HG03097 (cell line): Measurements from ENCODE around the gene SLC4A9.

Experiments used
- ATAC-seq: cut with Tn5 transposase; IDR thresholded peaks from one replicate; pipeline ENCODE4 v1.9.1; 2021; ENCODE audit not compliant: unreplicated experiment, low FRiP score

The SLC4A9 gene

GRCh38 chr5:140358738-140359310 lies 1.2 kb upstream of the SLC4A9 start:
- ATAC-seq = no peak

DNA sequence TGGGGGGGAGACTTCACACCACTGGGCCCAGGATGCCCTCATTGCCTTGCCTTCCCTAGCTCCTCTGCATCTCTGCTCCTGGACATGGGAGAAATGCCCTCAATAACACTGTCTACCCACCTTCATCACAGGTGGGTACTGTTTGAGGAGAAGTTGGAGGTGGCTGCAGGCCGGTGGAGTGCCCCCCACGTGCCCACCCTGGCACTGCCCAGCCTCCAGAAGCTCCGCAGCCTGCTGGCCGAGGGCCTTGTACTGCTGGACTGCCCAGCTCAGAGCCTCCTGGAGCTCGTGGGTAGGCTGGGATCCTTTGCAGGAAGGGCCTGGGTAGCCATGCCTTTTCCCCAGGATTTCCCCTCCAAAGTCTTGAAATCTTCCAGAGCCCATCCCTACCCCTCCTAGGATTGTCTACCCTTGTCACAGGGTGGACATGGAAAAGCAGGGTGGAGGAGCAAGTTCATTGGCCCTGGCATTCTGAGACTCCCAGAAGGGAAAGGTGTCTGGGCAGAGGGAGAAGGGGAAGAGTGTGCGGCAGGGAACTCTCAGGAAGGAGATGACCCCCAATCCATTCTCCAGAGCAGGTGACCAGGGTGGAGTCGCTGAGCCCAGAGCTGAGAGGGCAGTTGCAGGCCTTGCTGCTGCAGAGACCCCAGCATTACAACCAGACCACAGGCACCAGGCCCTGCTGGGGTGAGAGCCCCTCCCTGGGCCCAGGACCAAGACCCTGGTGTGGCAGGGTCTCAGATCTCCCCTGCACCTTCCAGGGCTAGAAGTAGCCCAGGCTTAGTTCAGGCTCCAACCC lies 886 bp downstream of the SLC4A9 start:
- no peak for ATAC-seq

DNA sequence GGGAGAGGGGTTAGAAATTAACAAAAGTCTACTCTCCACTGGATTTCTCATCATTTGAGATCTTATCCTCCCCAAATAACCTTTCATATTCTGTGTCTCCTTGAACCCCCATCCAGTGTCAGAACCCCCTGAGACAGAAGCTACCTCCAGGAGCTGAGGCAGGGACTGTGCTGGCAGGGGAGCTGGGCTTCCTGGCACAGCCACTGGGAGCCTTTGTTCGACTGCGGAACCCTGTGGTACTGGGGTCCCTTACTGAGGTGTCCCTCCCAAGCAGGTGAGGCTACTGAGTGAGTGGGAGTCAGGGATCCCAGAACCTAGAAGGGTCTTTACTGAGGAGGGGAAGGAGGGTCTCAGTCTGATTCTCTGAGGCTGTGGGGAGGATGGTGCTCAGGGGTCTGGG lies 1.9 kb downstream of the SLC4A9 start:
- no peak for ATAC-seq

DNA sequence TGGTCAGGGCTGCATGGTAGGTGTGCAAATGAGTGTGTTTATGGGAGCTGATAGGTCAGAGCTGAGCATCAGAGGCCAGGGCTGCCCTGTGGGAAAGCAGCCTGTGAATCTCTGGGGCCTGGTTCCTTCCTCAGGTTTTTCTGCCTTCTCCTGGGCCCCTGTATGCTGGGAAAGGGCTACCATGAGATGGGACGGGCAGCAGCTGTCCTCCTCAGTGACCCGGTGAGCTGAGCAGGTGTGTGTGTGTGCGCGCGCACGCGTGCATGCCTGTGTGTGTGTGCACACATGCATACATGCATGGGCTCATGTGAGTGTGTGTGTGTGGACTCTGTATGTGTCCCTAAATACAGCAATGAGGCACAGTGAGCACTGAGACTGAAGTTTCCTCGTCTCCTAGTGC lies 2.3 kb downstream of the SLC4A9 start:
- ATAC-seq = no peak

- ATAC-seq = peak; percentile 70
Observed at GRCh38 chr5:140362875-140363630, 3.1 kb downstream of the SLC4A9 start.

DNA sequence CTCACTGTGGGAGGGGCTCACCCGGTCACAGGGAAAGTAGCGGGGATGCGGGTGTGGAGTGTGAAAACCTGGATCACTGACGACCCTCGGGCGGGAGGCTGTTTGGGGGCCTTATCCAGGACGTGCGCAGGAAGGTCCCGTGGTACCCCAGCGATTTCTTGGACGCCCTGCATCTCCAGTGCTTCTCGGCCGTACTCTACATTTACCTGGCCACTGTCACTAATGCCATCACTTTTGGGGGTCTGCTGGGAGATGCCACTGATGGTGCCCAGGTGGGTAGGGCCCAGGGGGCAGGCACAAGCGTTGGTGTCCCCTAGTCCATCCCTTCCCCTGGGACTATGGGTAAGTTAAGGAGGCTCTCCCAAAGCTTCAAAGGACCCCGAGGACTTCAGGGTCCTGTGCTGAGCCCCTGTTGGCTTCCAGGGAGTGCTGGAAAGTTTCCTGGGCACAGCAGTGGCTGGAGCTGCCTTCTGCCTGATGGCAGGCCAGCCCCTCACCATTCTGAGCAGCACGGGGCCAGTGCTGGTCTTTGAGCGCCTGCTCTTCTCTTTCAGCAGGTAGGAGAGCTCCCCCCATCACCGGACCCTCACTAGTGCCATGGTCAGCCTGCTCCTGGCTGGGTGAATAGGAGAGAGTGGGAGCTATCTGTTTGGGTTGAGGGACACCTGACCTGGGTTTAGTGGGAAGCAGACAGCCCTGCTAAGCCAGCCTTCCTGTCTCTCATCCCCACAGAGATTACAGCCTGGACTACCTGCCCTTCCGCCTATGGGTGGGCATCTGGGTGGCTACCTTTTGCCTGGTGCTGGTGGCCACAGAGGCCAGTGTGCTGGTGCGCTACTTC lies 3.9 kb downstream of the SLC4A9 start:
- ATAC-seq = no peak

GRCh38 chr5:140364472-140364765 lies 4.4 kb downstream of the SLC4A9 start:
- ATAC-seq = no peak

- no peak for ATAC-seq
Observed at GRCh38 chr5:140365282-140365681, 5.3 kb downstream of the SLC4A9 start.

GRCh38 chr5:140365941-140366340 lies 5.9 kb downstream of the SLC4A9 start:
- no peak for ATAC-seq

GRCh38 chr5:140366589-140367255 lies 6.7 kb downstream of the SLC4A9 start:
- no peak for ATAC-seq

DNA sequence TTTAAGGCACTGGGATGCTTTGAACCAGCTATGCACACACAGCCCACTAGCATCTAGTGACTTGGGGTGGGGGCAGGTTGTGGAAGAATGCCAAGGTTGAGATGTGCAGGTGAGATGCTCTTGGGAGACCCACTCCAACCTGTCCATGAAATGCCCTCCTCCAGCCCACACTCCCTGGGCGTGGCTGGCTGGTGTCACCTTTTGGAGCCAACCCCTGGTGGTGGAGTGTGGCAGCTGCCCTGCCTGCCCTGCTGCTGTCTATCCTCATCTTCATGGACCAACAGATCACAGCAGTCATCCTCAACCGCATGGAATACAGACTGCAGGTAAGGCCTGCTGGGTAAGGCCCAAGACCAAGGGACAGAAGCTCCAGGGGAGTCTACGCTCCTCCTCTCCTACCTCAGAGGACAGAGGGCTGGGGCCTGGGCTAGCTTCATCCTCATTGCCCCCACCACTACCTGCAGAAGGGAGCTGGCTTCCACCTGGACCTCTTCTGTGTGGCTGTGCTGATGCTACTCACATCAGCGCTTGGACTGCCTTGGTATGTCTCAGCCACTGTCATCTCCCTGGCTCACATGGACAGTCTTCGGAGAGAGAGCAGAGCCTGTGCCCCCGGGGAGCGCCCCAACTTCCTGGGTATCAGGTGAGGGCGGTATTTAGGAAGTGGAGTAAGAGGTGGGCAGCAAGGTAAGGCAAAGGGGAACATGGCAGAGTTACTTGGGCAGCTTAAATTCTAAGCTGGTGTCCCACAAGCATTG lies 7.4 kb downstream of the SLC4A9 start:
- ATAC-seq = no peak

GRCh38 chr5:140371356-140372151 lies 11.6 kb downstream of the SLC4A9 start:
- ATAC-seq = no peak

- no peak for ATAC-seq
Observed at GRCh38 chr5:140372971-140373487, 13.0 kb downstream of the SLC4A9 start.

DNA sequence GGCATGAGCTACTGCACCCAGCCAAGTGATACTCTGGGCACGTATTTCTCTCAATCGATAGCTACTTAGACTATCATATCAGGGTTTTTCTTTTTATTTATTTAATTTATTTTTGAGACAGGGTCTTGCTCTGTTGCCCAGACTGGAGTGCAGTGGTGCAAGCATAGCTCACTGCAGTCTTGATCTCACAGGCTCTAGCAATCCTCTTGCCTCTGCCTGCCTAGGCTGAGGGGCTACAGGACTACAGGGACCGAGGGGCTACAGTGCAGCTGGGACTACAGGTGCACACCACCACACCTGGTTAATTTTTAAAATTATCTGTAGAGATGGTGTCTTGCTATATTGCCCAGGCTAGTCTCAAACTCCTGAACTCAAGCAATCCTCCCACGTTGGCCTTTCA lies 21.4 kb downstream of the SLC4A9 start:
- ATAC-seq = no peak

GRCh38 chr5:140381972-140382371 lies 22.0 kb downstream of the SLC4A9 start:
- no peak for ATAC-seq

GRCh38 chr5:140382866-140383265 lies 22.9 kb downstream of the SLC4A9 start:
- ATAC-seq = no peak

DNA sequence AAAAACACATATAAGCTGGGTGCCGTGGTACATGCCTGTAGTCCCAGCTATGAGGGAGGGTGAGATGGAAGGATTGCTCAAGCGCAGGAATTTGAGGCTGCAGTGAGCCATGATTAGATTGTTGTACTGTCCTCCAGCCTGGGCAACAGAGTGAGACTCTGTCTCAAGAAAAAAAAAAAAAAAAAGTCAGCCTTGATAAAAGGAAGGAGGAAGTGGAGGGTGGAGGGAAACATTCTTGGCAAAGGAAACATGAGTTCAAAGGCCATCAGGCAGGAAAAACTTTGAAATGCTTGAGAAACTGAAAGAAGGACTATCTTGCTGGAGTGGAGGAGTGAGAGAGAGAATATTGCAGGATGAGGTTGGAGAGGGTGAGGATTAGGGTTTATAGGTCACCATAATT lies 23.3 kb downstream of the SLC4A9 start:
- ATAC-seq = no peak

- no peak for ATAC-seq
Observed at GRCh38 chr5:140388052-140388451, 28.1 kb downstream of the SLC4A9 start.

DNA sequence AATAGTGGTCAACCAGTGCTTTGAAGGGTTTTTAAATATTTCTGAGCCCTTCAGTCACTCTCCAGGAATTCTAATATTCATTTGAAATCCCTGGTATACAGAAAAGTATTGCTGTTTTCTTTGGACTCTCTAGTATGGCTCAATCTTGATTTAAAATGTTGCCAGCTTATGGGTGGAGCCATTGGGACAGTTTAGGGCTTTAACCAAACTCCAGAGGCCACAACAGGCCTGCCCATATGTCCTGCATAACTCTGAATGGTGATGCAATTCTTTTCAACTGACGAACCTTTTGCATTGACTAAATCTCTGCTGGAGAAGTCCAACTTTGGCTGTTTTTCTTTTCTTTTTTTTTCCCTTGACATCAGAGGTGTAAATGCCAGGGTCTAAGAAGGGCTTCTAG lies 31.3 kb downstream of the SLC4A9 start:
- no peak for ATAC-seq
